Right renal cortex interstitium (tissue), 3 donors: ENCODE results near the gene RNU6-7. TPM values are rescaled to one million over a fixed set of nuclear protein-coding genes. Genes with fewer than 3 reads are reported as not detected.

ENCODE experiments used
- polyA plus RNA-seq, 3 donors: library from polyadenylated mRNA; unstranded; fragments of 120-200 nt; gene quantifications; one replicate each; pipeline ENCODE4 v1.2.1, GENCODE V29; 2013; ENCODE audit not compliant: insufficient read length in 3 of 3

RNU6-7 gene
- polyA plus RNA-seq, 3 donors, result not detected

Other genes with a start within 250 kb of the RNU6-7 start
- 100 to 1,000 TPM; 108 to 127 (median 121) TPM for gene ARHGAP5, start 124.7 kb upstream of the RNU6-7 start, polyA plus RNA-seq
- not detected for gene RNU6-8, start 1.2 kb downstream of the RNU6-7 start, polyA plus RNA-seq
- gene AKAP6, start 127.3 kb downstream of the RNU6-7 start, polyA plus RNA-seq, result 1 to 10 TPM; 2.0 to 3.3 (median 2.7) TPM